ENCODE data around the gene GPR4.
"Not testable (repeated sequence)": the region's sequence is repeated elsewhere in the genome, so short reads cannot be mapped to it uniquely, and the experiment has no call there.

Gene GPR4
- total RNA-seq, result 0 to 0.04 (median 0) reads per million in 18 experiments

DNA sequence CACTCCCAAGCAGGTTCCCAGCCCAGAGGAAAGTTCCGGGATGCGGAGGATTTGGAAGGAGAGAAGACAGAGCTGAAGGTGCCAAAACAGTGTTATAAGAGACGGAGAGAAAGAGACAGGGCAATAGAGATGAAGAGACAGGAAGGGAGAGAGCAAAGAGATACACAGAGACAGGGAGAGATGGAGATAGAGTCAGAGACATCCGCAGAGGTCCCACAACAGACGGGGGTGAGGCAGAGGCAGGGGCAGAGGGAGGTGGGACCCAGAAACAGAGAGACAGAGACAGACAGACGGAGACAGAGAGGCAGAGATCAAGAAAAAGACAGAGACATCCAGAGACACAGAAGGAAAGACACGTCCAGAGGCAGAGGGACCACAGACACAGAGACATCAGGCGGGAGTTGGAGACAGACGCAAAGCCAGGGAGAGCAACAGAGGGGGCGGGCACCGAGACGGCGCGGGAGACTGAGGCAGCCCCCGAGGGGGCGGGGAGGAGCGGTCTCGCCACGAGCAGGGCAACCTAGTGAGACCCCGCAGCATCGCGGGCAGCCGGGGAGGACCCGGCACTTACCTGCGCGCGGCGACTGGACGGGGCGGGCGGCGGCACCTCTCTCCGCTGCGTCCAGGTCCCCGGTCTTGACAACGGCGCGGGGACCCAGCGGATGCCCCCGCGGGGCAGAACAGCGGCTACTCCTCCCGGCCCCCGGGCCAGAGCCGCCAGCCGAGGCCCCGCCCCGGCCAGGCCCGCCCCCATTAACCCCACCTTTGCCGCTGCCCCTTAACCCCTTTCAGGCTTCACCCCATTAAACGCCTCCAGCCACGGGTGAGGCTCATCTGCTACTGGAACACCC lies at the start of gene GPR4:
Gene GPR4 (minus strand): TSS at position 689 of the 851 bp plus-strand sequence. CDS start 10,346 bp downstream, outside the sequence.
- no peak for DNase-seq

GRCh38 chr19:45650722-45651121 lies 48.7 kb upstream of the GPR4 start:
- no peak for DNase-seq

DNA sequence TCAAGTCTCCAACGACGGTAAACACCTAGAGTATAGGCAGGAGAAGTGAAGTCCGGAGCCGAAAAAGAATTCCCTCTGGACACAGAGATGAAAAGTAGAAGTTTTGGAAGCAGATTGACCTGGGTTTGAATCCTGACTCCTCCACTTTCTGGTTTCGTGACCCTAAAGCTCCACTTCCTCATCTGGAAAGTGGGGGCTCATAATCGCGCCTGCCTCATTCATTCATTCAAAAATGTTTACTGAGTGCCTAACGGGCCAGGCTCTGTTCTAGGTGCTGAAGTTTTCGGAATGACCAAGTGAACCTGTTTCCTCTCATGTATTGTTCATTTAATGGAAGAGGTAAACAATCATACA lies 44.3 kb upstream of the GPR4 start:
- DNase-seq, result no peak

DNA sequence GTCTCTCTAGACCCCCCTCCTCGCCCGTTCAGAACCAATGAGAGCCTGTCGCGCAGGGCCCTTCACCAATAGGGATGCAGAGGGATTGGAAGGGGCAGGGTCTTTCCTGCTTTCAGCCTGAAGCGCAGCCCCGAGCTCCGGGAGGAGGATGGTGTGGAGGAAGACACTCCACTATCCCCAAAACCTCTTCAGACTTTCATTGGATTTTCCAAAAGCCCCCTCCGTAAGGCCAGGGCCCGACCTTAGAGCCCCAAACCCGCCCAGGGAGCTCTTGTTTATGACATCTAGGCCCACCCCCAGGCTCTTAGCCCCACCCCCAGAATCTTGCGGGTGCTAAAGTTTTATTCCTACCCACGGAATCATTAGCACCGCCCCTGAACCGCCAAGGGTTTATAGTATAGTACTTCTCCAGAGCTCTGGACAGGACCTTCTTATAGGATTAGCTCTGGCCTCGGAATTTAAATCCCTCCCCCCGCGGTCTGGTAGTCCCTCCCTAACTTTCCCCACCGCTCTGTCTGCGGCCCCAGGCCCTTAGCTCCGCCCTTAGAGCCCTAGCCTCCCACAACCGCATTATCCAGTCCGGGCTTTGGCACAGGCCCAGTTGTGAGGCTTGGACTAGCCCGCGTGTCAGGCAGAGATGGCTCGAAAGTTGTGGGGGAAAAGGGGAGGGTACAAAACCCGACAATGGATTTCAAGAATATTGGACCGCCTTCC lies 43.8 kb upstream of the GPR4 start:
- DNase-seq, result peak; percentile 22 to 35

DNA sequence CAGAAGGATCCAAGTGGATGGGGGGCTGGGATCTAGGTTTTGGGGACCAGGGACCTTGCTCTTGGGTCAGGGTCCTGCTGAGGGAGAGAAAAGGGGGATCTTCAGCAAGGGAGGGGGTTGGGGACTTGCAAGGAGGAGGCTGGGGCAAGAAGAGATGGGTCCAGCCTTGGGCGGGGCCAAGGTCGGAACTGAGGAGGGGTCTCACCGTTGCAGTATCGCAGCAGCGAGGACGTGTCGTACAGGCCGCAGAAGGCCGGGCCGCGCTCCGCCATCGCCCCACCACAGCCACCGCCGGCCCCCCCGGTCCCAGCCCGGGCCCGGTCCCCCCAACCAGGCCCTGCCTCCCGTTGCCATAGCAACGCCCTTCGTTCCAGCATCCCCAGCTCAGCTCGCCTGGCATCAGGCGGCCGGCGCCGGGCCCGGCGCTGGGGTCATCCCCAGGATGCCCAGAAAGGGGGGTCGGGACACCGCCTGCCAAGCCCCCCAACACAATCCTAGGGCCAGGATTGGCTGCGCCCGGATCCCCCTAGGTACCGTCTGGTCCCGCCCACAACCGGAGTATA lies 43.1 kb upstream of the GPR4 start:
- no peak for DNase-seq

DNA sequence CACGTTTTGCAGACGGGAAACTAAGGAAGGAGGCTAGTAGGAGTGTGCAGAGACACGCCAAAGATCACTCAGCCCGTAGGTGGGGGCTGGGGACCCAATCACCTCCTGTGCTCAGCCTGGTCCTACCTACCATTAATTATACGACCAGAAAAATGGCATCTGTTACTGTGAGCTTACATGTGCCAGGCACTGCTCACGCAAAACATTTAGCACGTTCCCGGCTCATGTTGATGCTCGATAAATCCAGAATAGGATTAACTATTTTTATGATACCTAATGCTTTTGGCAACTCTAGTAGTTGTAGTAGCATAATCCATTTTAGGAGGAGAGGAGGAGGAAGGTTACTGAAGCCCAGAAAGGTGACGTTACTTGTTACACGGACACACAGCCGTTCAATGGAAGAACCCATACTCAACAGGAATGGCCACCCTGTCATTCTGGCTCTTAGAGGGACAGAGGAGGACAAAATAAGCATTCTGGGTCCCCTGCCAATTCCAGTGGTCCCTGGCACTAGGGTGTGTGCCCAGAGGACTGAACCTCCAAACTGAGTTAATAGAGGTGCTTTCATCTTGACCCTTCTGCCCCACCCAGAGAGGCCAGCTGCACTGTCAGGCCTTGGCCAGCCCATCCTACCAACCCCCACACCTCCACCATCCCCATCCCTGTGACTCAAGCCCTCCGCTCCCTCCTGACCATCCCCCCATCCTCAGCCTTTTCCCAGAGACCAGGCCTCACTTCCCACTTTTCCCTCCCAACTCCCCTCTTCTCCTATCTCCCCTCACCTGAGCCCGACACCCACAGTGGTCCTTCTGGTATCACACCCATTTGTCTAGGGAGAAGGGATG lies 42.1 kb upstream of the GPR4 start:
- DNase-seq, result no peak

DNA sequence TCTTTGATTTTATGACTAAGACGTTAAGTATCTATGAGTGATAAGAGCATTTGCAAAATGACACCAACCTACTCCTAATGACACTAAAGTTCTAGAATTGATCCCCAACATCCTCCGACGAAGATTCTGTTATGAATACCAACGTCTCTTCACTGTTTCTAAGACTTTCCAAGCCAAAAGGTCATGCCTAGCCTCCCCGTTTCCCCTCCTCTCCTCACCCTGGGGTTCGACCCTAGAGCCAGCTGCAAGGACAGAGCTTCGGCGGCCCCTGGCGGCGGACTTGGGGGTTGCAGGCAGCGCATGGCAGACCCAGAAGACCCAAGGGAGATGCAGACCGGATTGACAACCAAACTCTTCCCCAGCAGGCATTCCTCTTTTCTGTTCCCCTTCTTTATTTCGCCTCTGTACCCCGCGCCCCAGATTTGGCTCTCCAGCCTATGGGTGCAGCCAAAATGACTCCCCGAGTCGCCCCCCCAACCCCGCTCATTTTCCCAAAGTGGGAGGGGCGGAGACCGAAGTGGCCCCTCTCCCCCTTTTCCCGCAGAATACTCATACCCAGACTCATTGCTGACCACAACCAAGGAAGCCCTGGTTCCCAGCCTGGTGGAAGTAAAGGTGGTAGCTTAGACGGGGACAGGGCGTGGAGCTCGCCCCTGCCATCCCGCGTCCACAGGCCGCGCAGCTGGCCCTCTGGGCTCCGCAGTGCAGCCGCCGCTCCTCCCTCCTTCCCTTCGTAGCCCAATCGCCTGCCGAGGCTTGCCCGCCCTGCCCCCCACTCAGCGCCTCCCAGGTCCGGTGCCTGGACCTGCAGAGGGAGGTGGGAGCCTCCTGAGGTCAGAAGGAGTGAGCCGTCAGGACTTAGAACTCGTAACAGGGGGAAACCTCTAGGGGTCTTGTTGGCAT lies 41.3 kb upstream of the GPR4 start:
- peak; percentile 87 to 88 for DNase-seq

GRCh38 chr19:45641274-45642105 lies 39.5 kb upstream of the GPR4 start:
- peak; percentile 81 to 87 for DNase-seq

GRCh38 chr19:45640849-45641273 lies 38.8 kb upstream of the GPR4 start:
- no peak for DNase-seq

- peak; percentile 9 to 45 for DNase-seq
Measured at GRCh38 chr19:45638930-45639729, 37.1 kb upstream of the GPR4 start, which contains the start of gene EML2. Gene EML2 (minus strand): TSS chr19:45639397. CDS start chr19:45639376, 21 bp downstream.

- DNase-seq, result no peak
Measured at GRCh38 chr19:45637890-45638667, 36.1 kb upstream of the GPR4 start.

GRCh38 chr19:45636902-45637301 lies 34.9 kb upstream of the GPR4 start:
- DNase-seq, result no peak

- DNase-seq, result no peak
Measured at GRCh38 chr19:45636275-45636674, 34.3 kb upstream of the GPR4 start.

DNA sequence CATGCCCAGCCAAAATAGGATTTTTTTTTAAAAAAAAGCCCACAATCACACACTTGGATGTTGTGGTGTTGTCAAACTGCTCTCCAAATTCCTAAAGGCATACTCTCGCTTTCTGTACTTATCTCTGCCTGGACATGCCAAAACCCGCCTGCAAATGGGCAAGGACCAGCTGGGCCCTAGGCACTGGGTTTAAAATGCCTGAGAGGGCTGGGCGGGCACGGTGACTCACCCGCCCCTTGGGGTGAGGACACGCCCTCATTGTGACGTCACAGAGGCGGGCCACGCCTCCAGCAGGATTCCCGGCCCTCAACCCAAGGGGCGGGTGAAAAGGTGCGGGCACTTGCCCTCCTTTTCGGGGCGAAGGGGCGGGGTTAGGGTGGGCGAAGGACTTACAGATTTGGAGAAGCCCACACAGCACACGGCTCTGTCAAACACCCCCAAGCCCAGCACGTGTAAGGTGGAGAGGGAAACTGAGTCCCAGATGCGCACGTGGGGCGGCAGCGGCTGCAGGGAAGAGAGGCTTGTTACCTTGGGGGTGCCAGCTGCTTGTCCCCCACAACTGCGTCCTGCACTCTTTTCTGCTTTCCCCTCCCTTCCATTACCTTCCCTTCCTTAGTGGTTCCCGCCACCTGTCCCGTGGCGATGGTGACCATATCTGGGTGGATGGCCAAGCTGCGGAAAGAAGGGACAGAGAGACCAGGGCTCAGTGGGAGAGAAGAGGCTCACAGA lies 30.6 kb upstream of the GPR4 start:
- peak; percentile 19 to 23 for DNase-seq

GRCh38 chr19:45630463-45630862 lies 28.5 kb upstream of the GPR4 start:
- DNase-seq, result no peak

DNA sequence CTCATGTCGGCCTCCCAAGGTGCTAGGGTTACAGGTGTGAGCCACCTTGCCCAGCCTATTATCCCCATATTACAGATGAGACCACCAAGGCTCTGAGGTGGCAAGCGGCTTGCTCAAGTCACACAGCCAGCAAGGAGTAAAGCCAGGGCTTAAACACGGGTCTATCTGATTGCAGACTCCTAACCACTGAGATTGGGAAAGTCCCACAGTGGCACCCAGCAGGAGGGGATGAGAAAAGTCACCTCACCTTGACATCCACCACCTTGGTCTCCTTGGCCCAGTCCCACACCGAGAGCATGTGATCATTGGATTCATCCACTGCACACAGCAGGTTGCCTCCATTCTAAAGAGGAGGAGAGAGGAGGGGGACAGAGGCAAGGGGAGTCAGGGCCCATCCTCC lies 27.7 kb upstream of the GPR4 start:
- DNase-seq, result no peak

DNA sequence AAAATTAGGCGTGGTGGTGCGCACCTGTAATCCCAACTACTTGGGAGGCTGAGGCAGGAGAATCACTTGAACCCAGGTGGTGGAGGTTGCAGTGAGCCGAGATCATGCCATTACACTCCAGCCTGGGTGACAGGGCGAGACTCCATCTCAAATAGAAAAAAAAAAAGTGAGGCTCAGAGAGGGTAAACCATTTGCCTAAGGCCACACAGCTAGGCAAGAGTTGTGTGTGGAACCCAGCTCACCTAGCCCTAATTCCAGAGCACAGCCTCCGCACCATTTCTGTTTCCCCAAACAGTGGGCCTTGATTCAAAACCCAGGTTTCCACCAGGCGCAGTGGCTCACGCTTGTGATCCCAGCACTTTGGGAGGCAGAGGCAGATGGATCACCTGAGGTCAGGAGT lies 26.2 kb upstream of the GPR4 start:
- DNase-seq, result not testable (repeated sequence)

DNA sequence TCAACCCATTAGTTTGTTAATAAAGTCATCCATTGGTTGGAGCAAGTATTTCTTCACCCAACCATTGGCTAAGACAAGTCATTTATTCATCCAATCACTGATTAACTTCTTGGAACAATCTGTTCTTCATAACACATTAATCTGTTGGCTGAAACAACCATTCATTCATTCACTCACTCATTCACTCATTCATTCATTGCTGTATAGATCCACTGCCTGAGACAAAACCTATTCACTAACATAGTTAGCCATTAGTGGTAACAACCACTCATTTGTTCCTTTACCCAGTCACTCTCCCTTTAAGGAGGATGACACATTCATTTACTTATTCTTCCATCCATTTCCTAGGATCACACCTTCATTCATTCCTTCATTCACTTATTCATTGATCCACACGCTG lies 22.0 kb upstream of the GPR4 start:
- DNase-seq, result no peak

Data from inflammatory macrophage (primary cell).